IMR-90 (cell line): Measurements from ENCODE around the gene DAAM1. TPM values are rescaled to one million over a fixed set of nuclear protein-coding genes. Genes with fewer than 3 reads are reported as not detected.

ENCODE experiments used
- ATAC-seq: fragments of 200-7000 bp; cut with Tn5 transposase; 2 replicates; pipeline ENCODE4 v1.9.1; 2020; ENCODE audit warnings: low read depth, mild to moderate bottlenecking, moderate library complexity
- BruUV-seq: library from RNA; stranded (reverse); fragments of 400-500 nt; replicated peaks from 2 replicates; lab custom pipeline; 2021; lab: Mats Ljungman, UMichigan
- CTCF ChIA-PET: fragments of 300-600 bp; formaldehyde crosslinking; extraction: SDS; loops from one replicate; lab custom pipeline; 2021; ENCODE audit warnings: antibody characterized with exemption; lab: Yijun Ruan, JAX
- POLR2A ChIA-PET: fragments of 300-600 bp; sonication (Branson Sonifier 250); formaldehyde crosslinking; loops from one replicate; lab custom pipeline; 2022; ENCODE audit warnings: antibody characterized with exemption; ENCODE audit not compliant: unreplicated experiment; lab: Charles Lee
- DNase-seq: peaks from one replicate; pipeline ENCODE4 v3.0.0; 2013
- H2AFZ ChIP-seq: replicated peaks from 2 replicates; pipeline ENCODE3; 2013; ENCODE audit warnings: low read length, mild to moderate bottlenecking; ENCODE audit not compliant: poor library complexity
- H2AK5ac ChIP-seq: 2 replicates; pipeline ENCODE4 v1.6.1; 2013; ENCODE audit warnings: low read depth, low read length, inconsistent platforms
- H2AK9ac ChIP-seq: replicated peaks from 2 replicates; pipeline ENCODE3; 2013; ENCODE audit warnings: mild to moderate bottlenecking, low read depth, low read length, moderate library complexity; ENCODE audit not compliant: poor library complexity
- H2BK120ac ChIP-seq: 2 replicates; pipeline ENCODE4 v1.6.1; 2013; ENCODE audit warnings: low read depth, low read length, inconsistent platforms
- H2BK15ac ChIP-seq: 3 replicates; pipeline ENCODE4 v1.6.1; 2013; ENCODE audit warnings: low read depth, low read length, inconsistent platforms
- H2BK20ac ChIP-seq: 2 replicates; pipeline ENCODE4 v1.6.1; 2013; ENCODE audit warnings: low read depth, mild to moderate bottlenecking, inconsistent platforms, low read length, moderate library complexity
- H2BK5ac ChIP-seq: 2 replicates; pipeline ENCODE4 v1.6.1; 2013; ENCODE audit warnings: mild to moderate bottlenecking, low read depth, low read length, inconsistent platforms; ENCODE audit not compliant: poor library complexity, severe bottlenecking
- H3K14ac ChIP-seq: replicated peaks from 2 replicates; pipeline ENCODE4 v1.6.1; 2013; ENCODE audit warnings: low read depth, low read length, inconsistent platforms
- H3K18ac ChIP-seq: 2 replicates; pipeline ENCODE4 v1.6.1; 2013; ENCODE audit warnings: low read depth, low read length, control low read depth
- H3K23ac ChIP-seq: 2 replicates; pipeline ENCODE4 v1.6.1; 2013; ENCODE audit warnings: low read depth, low read length, inconsistent platforms
- H3K27ac ChIP-seq: 2 replicates; pipeline ENCODE4 v1.5.1; 2013; ENCODE audit warnings: mild to moderate bottlenecking, control low read depth, low read length; ENCODE audit not compliant: insufficient read depth
- H3K27me3 ChIP-seq: 2 replicates; pipeline ENCODE4 v1.6.1; 2013; ENCODE audit warnings: low read length; ENCODE audit not compliant: control insufficient read depth, insufficient read depth
- H3K36me3 ChIP-seq: 2 replicates; pipeline ENCODE4 v1.6.1; 2013; ENCODE audit warnings: low read length, mixed read lengths; ENCODE audit not compliant: control insufficient read depth, insufficient read depth
- H3K4ac ChIP-seq: 2 replicates; pipeline ENCODE4 v1.6.1; 2013; ENCODE audit warnings: low read depth, low read length, inconsistent platforms
- H3K4me1 ChIP-seq: 2 replicates; pipeline ENCODE4 v1.6.1; 2013; ENCODE audit warnings: low read length, mixed read lengths; ENCODE audit not compliant: control insufficient read depth, insufficient read depth
- H3K4me2 ChIP-seq: 2 replicates; pipeline ENCODE4 v1.6.1; 2013; ENCODE audit warnings: low read depth, mild to moderate bottlenecking, control low read depth, low read length, moderate library complexity
- H3K4me3 ChIP-seq: 2 replicates; pipeline ENCODE4 v1.5.1; 2013; ENCODE audit warnings: low read depth, mild to moderate bottlenecking, control low read depth, low read length, moderate library complexity; ENCODE audit not compliant: insufficient read depth
- H3K56ac ChIP-seq: 2 replicates; pipeline ENCODE4 v1.6.1; 2013; ENCODE audit warnings: low read length, inconsistent platforms; ENCODE audit not compliant: insufficient read depth; ENCODE audit errors: extremely low read depth
- H3K79me1 ChIP-seq, 2 experiments: 2 replicates each; pipeline ENCODE4 v1.6.1; 2013; ENCODE audit warnings: low read length in 2 of 2, inconsistent platforms in 1 of 2, low read depth in 1 of 2
- H3K9ac ChIP-seq: 2 replicates; pipeline ENCODE4 v1.6.1; 2013; ENCODE audit warnings: low read depth, low read length, control low read depth
- H3K9me1 ChIP-seq: 2 replicates; pipeline ENCODE4 v1.6.1; 2013; ENCODE audit warnings: low read length, inconsistent platforms; ENCODE audit not compliant: insufficient read depth
- H3K9me3 ChIP-seq: 2 replicates; pipeline ENCODE4 v1.6.1; 2013; ENCODE audit warnings: low read length; ENCODE audit not compliant: control insufficient read depth, insufficient read depth
- H4K20me1 ChIP-seq: 2 replicates; pipeline ENCODE4 v1.6.1; 2013; ENCODE audit warnings: low read length, inconsistent platforms; ENCODE audit not compliant: insufficient read depth
- H4K5ac ChIP-seq: 2 replicates; pipeline ENCODE4 v1.6.1; 2013; ENCODE audit warnings: mild to moderate bottlenecking, low read depth, low read length, control low read depth
- H4K8ac ChIP-seq, 2 experiments: 2 replicates each; pipeline ENCODE4 v1.6.1; 2013; ENCODE audit warnings: low read depth in 2 of 2, low read length in 2 of 2, control low read depth in 1 of 2, inconsistent platforms in 1 of 2
- H4K91ac ChIP-seq: 2 replicates; pipeline ENCODE4 v1.6.1; 2013; ENCODE audit warnings: low read depth, low read length, inconsistent platforms; ENCODE audit not compliant: insufficient read depth
- BHLHE40 ChIP-seq: fragments of 150-350 bp; IDR thresholded peaks from 2 replicates; pipeline ENCODE4 v1.6.1; 2016; ENCODE audit warnings: mild to moderate bottlenecking, low read depth, low read length
- CEBPB ChIP-seq: IDR thresholded peaks from 2 replicates; pipeline ENCODE4 v1.6.1; 2012; ENCODE audit warnings: low read depth, low read length, improper control_type of control experiment
- CHD1 ChIP-seq: IDR thresholded peaks from 2 replicates; pipeline ENCODE4 v1.6.1; 2012; ENCODE audit warnings: low read depth, low read length, improper control_type of control experiment
- FOS ChIP-seq: fragments of 150-350 bp; IDR thresholded peaks from 2 replicates; pipeline ENCODE4 v1.6.1; 2016; ENCODE audit warnings: low read depth, low read length
- NFE2L2 ChIP-seq: fragments of 150-350 bp; IDR thresholded peaks from 2 replicates; pipeline ENCODE4 v1.6.1; 2016; ENCODE audit warnings: low read depth, mild to moderate bottlenecking, low read length
- RCOR1 ChIP-seq: IDR thresholded peaks from 2 replicates; pipeline ENCODE4 v1.6.1; 2012; ENCODE audit warnings: mild to moderate bottlenecking, low read length, improper control_type of control experiment; ENCODE audit not compliant: insufficient replicate concordance
- RFX5 ChIP-seq: IDR thresholded peaks from 2 replicates; pipeline ENCODE4 v1.8.0; 2012; ENCODE audit warnings: low read depth, mild to moderate bottlenecking, low read length, moderate library complexity
- SMC3 ChIP-seq: fragments of 150-350 bp; IDR thresholded peaks from 2 replicates; pipeline ENCODE4 v1.6.1; 2016; ENCODE audit warnings: low read depth, mild to moderate bottlenecking, antibody characterized with exemption, low read length, moderate library complexity
- WGBS, 2 experiments: methylation state at CpG; one replicate each; pipeline versions ENCODE4 v1.1.5 to v1.1.7; 2013; ENCODE audit warnings: missing lambda C conversion rate in 2 of 2; ENCODE audit not compliant: insufficient read length in 1 of 2; ENCODE audit errors: extremely low coverage in 2 of 2; 5-methylcytosine and 5-hydroxymethylcytosine counted together
- dilution Hi-C: fragments of 300-500 bp; cut with HindIII; formaldehyde crosslinking; loops from one replicate; pipeline ENCODE4 v1.14.3; 2018; ENCODE audit warnings: low sequenced_read_pairs; ENCODE audit not compliant: unreplicated experiment
- in situ Hi-C: fragments of 300-500 bp; cut with MboI; formaldehyde crosslinking; loops from 3 replicates; pipeline ENCODE4 v1.14.3; 2019; ENCODE audit warnings: low sequenced_read_pairs, inconsistent platforms, mixed read lengths
- intact Hi-C: fragments of 100-400 bp; cut with micrococcal nuclease; formaldehyde crosslinking; loops from 2 replicates; pipeline ENCODE4 v1.10.0; 2022
- polyA plus RNA-seq, 3 experiments: library from polyadenylated mRNA; depleted of rRNA; stranded (reverse); fragments of >200 nt; gene quantifications; 2 replicates each; pipeline ENCODE4 v1.2.3, GENCODE V29; 2012; ENCODE audit warnings: low replicate concordance in 1 of 3
- total RNA-seq: library from RNA; depleted of rRNA; stranded (reverse); fragments of >200 nt; gene quantifications from 2 replicates; pipeline ENCODE4 v1.2.3, GENCODE V29; 2012

DAAM1 gene
- total and polyA plus RNA-seq, 2 of the 4 experiments (the other 2 are of a cell fraction): 4.8 to 5.4 TPM

- H3K4me3 ChIP-seq: no peak overlapping the region
- no peak overlapping the region for H4K5ac ChIP-seq
- no peak overlapping the region for H2BK5ac ChIP-seq
- 70% methylated on average over 3 of the region's 7 CpGs; no CpG with 5 or more reads in 1 of the 2 experiments for WGBS, 2 experiments
- H2BK20ac ChIP-seq: no peak overlapping the region
- in situ Hi-C loops: no loop called here
- H3K27me3 ChIP-seq: no peaks in the 10 kb centered on the region
- POLR2A ChIA-PET: no interaction called here
- H2BK15ac ChIP-seq: no peak overlapping the region
- intact Hi-C loops: no loop called here
- no peak overlapping the region for H3K27ac ChIP-seq
- no peaks in the 10 kb centered on the region; the same call in 1 of the 2 replicates for H3K9me1 ChIP-seq
- H3K4ac ChIP-seq: no peak overlapping the region
- H3K4me2 ChIP-seq: no peak overlapping the region
- TF ChIP-seq FOS (no peak), CEBPB (no peak), RCOR1 (no peak), SMC3 (no peak), NFE2L2 (no peak), BHLHE40 (no peak), CHD1 (no peak), RFX5 (no peak)
- no peak overlapping the region for H3K56ac ChIP-seq
- no peak overlapping the region for H2AK5ac ChIP-seq
- H3K9me3 ChIP-seq: no peaks in the 10 kb centered on the region
- no peaks in the 10 kb centered on the region for H4K20me1 ChIP-seq
- no peak overlapping the region for H3K14ac ChIP-seq
- no peak overlapping the region for H3K18ac ChIP-seq
- H3K36me3 ChIP-seq: peaks cover 8% of the 10 kb centered on the region
- H2BK120ac ChIP-seq: no peak overlapping the region
- H2AK9ac ChIP-seq: no peak overlapping the region
- no peak for ATAC-seq
- CTCF ChIA-PET: interaction anchor here (0.8 kb wide), 1 partner anchor 12 kb away, joined by 3 read pairs; no protein-coding TSS in a partner anchor
- H3K9ac ChIP-seq: no peak overlapping the region
- no TSS peak for BruUV-seq
- H3K23ac ChIP-seq: no peak overlapping the region
- H2AFZ ChIP-seq: no peak overlapping the region
- H4K91ac ChIP-seq: no peak overlapping the region
- H4K8ac ChIP-seq: no peak overlapping the region
- H3K4me1 ChIP-seq: no peaks in the 10 kb centered on the region; the same call in 1 of the 2 replicates
- no peak for DNase-seq
- H3K79me1 ChIP-seq: peaks cover 0 to 5% of the 10 kb centered on the region in 2 experiments; a peak in 1 of 4 replicates
- dilution Hi-C loops: no loop called here
Measured at GRCh38 chr14:59262717-59263454, 74.4 kb downstream of the DAAM1 start.
